HG02642 (cell line): ENCODE data around the gene ARHGEF28.

Source experiments
- ATAC-seq: cut with Tn5 transposase; IDR thresholded peaks from one replicate; pipeline ENCODE4 v1.9.1; 2021; ENCODE audit warnings: mild to moderate bottlenecking; ENCODE audit not compliant: unreplicated experiment, poor library complexity

Gene ARHGEF28

DNA sequence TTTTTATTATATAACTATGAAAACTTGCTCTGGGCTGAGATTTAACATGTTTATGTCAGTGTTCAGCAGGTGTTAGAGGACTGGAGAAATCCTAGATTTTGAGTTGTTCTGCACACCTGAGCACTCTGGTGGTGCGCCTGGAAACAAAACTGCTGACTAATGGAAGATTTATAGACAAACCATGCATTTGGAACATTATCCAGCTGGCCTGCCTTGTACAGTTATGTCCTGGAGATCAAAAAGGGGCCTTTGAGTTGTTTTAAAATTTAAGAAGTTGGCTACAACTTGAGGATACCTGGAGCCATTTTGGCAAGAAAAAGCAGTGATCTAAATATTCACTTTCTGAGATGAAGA lies 5.7 kb upstream of the ARHGEF28 start:
- ATAC-seq = no peak

- ATAC-seq = no peak
These were observed 2.9 kb upstream of the ARHGEF28 start for GRCh38 chr5:73623060-73623459.

DNA sequence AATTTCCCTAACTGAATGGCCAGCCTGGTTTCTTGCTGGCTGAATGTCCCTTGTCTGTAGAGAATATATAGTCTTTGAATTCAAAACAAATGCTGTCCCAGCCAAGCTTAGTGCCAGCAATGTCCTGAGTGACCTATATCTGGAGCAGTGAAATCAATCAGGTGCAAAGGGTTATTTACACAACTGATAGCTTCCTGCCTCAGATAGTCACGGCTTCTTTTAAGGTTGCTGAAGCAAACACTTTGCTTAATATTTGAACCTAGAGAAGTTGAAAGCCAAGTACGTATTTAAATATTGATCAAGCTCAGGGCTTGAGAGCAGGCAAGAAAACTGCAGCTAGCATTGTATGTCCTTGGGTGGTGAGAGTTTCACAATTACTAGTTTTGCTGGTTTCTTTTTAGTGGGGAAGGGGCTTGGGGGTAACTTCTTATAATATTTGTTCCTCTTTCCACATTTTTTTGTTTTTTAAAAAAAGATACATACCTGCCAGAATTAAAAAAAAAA lies 2.0 kb upstream of the ARHGEF28 start:
- ATAC-seq = no peak

- no peak for ATAC-seq
These were observed 1.1 kb upstream of the ARHGEF28 start for GRCh38 chr5:73624888-73625287.

GRCh38 chr5:73625372-73625943 lies 538 bp upstream of the ARHGEF28 start:
- ATAC-seq = peak; percentile 53

DNA sequence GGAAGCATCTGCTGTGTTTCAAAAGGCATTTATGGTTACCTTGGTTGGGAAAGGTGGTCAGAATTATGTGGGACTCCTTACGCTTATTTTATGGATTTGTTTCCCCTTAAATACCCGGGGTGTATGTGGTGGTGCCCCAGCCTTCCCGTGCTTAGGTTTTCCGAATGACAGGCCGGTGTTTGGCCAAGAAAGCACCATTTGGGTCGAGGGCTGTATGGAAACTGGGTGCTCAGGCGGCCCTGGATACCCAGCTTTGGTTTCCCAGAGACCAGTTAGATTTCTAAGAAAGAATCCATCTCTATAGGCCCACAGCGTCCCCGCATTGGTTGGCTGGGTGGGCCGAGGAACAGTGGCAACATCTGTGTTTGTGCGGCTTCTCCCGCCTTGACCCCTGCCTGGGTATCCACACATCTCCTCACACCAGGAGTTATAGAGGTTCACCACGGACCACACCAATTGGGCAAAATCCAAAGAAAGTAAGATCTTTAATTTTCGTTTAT lies 868 bp downstream of the ARHGEF28 start:
- no peak for ATAC-seq

DNA sequence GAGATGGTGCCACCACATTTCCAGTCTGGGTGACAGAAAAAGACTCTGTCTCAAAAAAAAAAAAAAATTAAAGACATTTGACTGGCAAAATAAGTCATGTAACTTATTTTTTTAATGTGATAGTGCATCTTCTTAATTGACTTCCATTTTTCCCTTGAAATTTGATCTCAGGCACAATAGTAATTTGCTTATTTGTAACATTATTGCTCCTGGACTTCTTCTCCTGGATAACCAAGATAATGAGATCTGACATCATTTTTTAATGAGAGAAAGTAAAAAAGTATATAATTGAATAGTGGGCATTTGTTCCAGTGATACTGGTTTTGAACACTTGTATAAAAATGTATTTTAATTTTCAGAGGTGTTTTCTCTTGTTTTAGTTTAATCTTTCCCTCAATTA lies 3.5 kb downstream of the ARHGEF28 start:
- no peak for ATAC-seq

- no peak for ATAC-seq
These were observed 4.8 kb downstream of the ARHGEF28 start for GRCh38 chr5:73630765-73631164.

- no peak for ATAC-seq
These were observed 5.5 kb downstream of the ARHGEF28 start for GRCh38 chr5:73631500-73631899.

GRCh38 chr5:73633060-73633459 lies 7.1 kb downstream of the ARHGEF28 start:
- no peak for ATAC-seq

DNA sequence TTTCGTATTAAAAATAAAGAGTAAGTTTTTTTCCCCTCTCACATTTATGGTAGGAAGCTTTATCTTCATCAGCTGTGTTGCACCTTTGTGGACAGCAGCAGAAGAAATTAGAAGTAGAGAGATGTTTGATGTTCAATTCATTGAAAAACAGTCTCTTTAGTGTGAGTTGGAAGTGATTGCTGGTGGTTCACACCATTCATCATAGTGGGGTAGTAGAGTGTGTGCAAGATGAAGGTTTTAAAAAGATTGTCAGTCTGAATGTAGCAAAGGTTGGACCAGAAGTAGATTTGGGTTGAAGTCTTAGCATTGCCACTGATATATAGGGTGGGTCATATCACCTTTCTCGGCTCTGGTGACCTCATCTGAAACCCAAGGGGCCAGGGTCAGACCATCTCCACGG lies 10.4 kb downstream of the ARHGEF28 start:
- no peak for ATAC-seq

DNA sequence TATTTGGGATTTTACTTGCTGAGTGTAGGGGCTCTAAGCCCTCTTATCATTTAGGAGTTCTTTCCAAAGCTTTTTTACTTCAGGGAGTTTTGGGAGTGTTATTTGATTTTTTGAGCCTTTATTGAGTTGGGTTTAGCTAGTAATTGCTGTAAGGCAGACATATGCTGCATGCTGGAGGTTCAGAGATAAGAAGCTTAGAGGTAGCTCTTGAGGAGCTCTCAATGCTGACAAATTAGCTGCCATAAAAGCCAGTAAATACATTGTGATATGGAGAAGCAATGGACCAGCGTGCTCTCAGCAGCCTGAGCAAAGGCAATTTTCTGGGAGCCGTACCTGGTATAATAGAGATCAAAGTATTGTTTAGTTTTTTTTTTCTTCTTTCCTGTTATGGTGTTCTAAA lies 11.6 kb downstream of the ARHGEF28 start:
- no peak for ATAC-seq

DNA sequence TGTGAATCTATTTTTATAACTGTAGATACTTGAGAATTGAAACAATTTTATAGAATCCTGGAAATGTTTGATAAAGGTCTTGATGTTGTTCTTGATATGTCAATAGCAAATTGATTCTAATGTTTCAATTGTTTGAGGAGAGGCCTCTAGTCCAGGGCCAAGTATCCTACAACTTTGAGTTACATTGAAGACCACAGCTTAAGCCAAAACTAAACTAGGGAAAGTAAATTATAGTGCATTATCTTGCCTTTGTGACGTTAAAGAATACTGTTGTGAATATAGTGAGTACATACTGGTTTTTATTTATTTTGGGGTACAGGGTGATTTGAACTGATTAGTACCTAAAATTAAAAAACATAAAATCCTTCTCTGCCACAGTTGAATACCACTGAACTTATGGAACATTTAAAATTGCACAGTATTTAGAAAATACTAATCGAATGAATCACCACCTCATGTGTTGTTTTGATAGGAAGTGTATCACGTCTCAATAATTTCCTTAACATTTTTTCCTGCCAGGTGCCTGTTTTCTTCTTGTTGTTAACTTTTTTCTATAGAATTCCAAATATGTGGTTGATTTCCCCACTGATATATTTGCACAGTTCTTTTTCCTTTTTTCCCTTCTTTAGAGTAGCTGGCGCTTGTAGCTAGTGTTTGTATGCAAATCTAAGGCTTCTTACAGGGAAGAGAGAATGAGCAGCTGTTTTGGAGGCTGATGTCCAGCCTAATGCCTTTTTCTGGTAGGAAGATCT lies 12.5 kb downstream of the ARHGEF28 start:
- no peak for ATAC-seq

DNA sequence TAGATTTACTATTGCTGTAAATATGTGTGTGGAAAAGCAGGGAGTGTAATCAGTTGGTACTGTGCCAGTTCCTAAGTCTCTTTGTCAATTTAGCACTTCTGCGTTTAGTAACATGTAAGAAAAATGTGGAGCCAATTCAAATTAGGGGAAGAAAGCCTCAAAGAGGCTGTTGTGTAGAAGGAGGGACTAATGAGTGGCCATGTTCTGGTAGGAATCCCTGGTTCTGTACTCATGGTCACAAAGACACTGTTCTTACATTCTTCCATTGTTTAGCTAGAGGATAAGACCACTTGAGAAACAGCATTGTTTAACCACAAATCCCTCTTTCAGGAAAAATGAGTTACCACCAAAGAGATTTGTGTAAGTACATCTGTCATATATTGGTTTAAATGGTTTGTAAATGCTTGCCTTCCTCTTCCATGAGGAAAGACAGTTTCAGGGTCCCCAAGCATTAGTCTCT lies 14.9 kb downstream of the ARHGEF28 start:
- no peak for ATAC-seq

- ATAC-seq = no peak
These were observed 15.8 kb downstream of the ARHGEF28 start for GRCh38 chr5:73641811-73642210.

DNA sequence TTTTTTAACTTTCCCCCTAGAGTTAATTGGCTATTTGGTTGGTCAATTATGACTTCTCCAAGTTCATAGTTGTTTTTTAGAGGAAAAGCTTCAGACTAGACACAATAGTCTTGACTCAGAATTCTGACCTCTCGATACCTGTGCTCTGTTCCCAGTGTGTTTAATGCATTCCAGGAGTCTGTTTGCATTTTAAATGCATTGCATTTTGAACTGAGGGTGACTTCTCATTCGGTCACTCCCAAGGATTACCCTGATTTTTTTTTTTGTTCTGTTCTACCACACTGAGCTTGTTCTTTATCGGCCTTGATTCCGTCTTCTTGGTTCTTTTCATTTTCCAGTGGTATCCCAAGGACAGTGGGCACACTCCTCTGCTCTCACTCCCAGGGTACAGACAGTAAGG lies 16.3 kb downstream of the ARHGEF28 start:
- no peak for ATAC-seq

DNA sequence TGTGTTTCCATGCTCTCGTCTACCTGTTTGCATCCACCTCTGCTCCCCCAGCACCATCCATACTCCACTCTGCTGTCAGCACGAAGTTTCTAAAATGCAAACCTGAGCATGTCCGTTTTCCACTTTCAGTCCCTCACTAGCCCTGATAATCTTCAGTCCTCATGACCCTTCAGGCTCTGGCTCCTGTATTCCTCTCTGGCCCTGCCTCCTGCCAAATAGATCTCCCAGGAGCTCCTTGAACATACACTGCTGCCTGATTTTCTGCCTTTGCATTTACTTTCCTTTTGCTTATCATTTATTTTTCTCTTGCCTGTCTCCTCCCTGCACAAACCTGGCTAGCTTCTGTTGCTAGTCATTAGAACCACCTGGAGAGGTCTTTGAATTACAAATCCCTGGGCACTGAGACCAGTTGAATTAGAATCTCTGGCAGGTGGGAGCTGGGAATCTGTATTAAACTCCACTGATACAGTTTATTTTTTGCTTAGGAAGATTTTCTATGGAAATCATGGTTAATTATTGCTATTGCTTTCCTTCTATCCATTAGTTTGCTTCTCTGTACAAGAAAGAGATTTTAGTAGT lies 18.5 kb downstream of the ARHGEF28 start:
- ATAC-seq = no peak

GRCh38 chr5:73647721-73648120 lies 21.7 kb downstream of the ARHGEF28 start:
- ATAC-seq = no peak

DNA sequence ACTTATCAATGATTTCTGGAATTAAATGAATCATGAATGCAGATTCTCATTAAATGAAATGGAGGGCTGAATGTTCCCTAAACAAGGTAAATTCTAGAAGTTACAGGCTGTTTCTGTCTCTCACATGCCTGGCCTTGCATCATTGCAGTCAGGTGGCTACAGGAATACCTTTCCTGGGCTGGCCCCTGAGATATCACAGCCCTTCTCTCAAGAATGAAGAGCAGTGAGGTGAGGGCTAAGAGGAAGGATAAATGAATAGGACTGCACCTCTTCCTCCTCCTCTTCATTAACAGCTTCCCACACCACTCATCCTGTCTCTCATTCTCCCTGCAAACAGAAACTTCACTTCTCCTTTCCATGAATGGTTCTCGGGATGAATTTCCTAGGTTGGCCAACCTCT lies 22.5 kb downstream of the ARHGEF28 start:
- no peak for ATAC-seq

DNA sequence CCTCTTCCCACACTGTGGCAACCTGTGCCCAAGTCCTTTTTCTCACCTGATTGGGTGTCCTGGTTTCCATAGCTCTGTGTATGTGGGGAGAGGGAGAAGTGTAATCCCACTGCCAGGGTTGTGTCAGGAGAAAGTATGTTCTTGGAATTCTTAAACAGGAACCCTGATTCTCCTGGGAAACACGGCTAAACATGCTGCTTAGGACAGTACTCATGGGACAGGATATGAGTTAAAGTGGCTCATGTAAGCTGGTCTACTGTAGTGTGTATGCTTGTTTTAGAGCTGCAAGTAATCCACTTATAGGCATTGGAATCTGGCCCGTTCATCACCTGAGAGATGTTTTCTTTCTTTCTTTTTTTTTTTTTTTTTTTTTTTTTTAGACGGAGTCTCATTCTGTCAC lies 23.9 kb downstream of the ARHGEF28 start:
- ATAC-seq = no peak

GRCh38 chr5:73652391-73652790 lies 26.4 kb downstream of the ARHGEF28 start:
- no peak for ATAC-seq
